CD4-positive, alpha-beta T cell treated with Interleukin-12 subunit alpha and Interleukin-12 subunit beta, for 1 hour (primary cell): Measurements from ENCODE around the gene KRT10.
"Not testable (repeated sequence)": the region's sequence is repeated elsewhere in the genome, so short reads cannot be mapped to it uniquely, and the experiment has no call there.

Experiments
- DNase-seq: peaks from one replicate; pipeline ENCODE4 v3.0.0-alpha.2; 2020

The KRT10 gene

DNA sequence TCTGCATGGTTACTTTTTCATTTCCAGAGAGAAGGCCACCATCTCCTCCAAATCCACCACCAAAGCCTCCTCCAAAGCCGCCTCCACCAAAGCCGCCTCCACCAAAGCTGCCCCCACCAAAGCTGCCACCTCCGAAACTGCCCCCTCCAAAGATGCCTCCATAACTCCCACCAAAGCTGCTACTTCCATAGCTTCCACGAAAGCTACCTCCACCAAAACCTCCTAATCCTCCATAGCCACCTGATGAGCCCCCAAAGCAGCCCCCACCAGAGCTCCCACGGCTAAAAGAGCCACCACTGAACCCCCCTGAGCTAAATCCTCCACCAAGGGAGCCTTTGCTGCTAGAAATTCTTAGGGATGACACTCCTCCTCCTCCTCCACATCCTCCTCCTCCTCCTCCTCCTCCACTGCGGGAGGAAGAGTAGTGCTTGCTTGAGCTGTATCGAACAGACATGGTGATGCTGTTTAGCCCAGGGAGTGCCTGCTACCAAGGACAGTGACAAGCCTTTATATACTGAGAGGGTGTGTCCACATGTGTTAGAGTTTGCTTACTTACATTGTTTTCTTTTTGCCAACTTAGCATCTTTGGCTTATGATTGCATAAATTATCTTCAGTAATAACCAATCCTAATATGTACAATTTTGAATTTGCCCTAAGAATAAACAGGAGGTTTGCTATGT is at the start of gene KRT10:
Gene KRT10 (minus strand): TSS at position 483 of the 681 bp plus-strand sequence. CDS start 29 bp downstream, at position 454.
- no peak for DNase-seq

DNA sequence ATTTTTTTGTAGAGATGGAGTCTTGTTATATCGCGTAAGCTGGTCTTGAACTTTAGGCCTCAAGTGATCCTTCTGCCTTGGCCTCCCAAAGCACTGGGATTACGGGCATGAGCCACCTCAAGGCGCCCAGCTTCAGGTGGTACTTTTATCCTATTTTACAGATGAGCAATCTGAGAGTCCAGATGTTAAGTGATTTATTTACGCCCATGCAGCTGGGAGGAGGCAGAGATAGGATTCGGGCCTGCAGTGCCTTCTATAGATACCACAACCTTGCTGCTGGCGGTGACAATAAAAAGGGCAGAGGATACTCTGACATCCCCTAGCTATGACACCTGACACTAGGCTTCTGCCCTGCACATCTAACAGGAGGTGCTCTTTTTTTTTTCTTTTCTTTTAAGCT is 48.9 kb upstream of the KRT10 start:
- no peak for DNase-seq

DNA sequence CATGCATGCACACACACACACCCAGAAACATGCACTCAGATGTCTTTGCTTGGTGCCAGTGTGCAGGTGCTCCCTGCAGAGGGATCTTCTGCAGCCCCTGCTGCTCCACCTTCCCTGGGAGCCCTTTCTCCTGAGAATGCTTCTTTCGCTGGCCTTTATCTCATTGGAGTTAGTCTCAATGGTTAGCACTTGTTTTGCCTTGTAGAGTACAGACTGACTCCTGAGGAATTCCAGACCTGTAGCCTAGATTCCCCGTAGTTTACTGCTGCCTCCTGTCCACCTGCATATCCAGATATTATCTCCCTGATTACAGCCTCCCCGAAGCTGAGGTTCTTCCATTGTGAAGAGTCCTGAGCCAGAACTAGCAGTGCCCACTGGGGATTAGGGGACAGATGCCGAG is 47.7 kb upstream of the KRT10 start:
- DNase-seq = no peak

DNA sequence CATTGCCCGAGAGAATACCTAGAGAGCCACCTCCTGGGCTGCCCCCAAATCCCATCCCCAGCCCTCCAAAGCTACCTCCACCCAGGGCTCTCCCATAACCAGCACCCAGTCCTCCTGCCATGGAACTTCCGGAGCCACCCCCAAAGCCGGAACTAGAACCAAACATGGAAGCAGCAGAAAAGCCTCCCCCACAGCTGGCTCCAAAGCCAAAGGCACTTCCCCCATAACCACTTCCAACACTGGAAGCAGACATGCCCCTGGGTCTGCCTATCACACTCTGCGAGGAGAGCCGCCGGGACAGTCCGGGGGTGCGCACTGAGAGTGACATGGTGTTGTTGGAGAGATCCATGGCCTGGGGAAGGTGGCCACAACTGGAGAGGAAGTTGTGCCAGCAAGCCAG is 44.4 kb upstream of the KRT10 start, which contains the start of gene KRT12:
Gene KRT12 (minus strand): TSS at position 386 of the 400 bp plus-strand sequence. CDS start 37 bp downstream, at position 349.
- DNase-seq = no peak

DNA sequence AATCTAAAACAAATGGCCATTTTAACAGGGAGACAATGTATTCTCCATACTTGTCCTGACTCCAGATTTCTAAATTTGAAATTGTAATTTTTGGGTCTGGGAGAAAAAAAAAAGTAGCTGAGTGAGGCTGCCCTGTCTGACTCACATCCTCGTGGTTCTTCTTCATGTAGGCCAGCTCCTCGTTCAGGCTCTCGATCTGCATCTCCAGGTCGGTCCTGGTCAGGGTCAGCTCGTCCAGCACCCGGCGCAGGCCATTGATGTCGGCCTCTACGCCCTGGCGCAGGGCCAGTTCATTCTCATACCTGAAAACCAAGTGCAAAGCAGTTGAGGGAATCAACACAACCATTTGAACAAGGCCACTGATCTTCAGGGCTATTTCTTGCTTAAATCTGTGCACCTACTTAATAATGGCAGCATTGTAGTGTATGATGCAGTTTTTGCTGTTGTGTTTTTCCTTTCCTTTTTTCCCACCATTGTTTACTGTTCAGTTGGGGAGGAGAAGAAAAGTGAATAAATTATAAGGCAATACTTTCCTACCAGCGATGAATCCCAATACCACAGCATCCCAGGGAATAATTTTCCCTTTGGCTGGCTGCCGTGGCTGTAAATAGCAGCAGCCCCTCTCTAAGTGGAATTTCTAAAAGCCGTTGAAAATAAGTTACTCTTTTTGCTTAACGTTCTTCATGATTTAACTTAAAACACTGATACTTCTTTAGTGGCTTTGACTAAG is 42.4 kb upstream of the KRT10 start:
- no peak for DNase-seq

DNA sequence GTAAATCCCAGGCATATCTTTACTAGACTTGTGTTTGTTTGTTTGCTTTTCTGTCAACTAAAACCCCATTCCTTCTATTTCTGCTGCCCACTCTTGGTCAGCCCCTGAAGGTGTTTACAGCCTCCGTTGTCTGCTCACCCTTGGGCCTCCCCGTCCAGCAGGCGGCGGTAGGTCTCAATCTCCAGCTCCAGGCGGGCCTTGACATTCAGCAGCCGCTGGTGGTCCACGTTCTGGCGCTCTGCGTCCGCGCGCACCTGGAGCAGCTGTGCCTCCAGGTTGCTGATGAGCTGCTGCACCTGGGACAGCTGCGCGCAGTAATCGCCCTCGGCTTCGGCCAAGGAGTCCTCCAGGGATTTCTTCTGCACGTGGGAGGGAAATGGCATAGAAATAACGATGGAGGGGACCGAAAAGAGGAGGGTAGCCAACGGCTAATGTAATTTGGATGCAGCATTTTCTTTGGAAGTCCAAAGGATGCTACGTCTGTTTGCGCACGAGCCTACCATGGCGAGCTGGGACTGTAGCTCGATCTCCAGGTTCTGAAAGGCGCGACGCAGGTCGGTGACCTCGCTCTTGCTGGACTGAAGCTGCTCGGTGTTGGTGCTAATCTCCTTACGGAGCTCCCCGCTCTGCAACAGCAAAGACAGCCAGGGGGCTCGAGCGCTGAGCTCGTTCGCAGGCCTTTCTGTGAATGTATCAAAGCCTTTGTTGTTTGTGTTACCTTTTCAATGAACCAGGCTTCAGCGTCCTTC is 40.7 kb upstream of the KRT10 start:
- DNase-seq = no peak

DNA sequence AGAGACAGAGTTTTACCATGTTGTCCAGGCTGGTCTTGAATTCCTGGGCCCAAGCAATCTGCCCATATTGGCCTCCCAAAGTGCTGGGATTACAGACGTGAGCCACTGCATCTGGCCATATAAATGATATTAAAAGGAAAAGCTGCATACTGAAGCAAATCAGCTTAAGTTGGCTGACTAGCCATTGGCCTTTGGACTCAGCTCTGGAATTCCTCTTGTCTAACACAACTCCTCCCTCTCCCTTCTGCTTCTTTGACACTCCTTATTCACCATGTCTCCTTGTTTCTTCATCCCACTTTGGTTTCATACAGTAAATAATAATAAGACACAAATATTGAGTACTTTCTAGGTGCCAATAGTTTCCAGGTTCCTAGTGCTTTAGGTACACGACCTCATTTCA is 37.1 kb upstream of the KRT10 start:
- DNase-seq = no peak

DNA sequence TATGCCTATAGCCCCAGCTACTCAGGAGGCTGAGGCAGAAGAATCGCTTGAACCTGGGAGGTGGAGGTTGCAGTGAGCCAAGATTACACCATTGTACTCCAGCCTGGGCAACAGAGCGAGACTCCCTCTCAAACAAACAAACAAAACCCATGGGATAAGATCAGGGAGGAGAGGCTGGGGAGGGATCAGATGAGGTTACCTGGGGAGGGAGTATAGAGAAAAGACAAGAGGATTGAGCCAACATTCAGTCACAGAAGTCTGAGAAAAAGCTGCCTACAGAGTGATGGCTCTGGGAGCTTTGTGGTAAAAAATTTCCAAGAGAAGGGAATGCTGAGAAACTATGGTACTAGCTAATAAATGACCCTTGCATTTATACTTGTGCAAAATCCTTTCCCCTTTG is 36.3 kb upstream of the KRT10 start:
- not testable (repeated sequence) for DNase-seq

DNA sequence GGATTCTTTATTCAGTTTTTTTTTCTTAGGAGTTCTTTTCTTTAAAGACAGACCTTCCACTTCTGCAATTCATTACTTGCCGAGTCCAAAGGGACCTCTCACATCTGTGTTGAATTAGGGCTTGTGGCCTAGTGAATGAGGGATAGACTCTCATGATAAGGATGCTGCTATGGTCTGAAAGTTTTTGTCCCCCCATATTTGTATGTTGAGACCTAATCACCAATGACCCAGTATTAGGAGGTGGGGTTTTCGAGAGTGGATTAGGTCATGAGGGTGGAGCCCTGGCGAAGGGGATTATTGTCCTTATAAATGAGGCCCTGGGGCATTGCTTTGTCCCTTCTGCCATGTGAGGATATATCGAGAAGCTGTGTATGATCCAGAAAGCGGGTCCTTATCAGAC is 35.1 kb upstream of the KRT10 start:
- no peak for DNase-seq

DNA sequence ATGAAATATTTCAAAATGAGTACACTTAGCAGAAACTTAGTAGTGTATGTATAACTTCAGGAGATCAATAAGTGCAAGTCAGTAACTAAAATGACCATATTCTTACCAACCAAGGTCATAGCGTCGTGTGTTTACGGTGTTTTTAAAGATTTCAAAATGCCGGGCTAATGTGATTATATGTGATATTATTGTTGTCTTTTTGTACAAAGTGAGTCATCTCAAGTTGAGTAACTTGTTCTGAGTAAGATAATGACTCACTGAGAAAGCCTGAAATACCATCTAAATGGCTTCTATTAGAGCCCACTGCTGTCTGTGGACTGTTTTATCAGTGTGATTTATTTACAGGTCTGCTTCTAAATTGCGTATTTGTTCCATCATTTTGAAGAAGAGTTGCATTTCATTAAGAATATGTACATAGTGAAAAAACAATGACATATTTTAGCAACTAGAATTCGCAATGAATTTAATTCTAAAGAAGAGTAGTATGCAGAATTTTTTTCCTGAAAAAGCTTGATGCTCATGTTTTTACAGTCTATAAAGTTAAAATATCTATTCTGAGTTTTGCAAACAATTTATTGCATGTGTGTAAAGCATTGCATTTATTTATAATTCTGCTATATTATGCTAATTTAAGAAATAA is 31.9 kb upstream of the KRT10 start:
- DNase-seq = no peak

DNA sequence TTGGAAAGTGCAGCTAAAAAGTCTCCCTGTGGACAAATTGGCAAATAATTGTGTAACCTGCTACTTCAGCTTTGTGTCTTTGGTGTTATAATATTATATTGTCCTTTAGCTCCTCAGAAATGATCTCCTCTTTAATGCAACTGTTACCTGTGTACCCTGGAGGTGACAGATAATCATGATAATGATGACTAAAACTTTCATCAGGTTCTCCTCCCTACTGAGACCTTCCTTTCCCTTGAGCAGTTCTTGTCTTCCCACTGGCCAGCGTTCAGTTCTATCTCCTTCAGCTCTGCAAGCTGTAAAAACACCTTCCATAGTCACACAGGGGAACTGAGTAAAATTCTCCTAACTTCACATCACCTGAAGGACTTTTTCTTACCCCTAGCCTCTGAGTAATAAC is 29.9 kb upstream of the KRT10 start:
- DNase-seq = no peak

DNA sequence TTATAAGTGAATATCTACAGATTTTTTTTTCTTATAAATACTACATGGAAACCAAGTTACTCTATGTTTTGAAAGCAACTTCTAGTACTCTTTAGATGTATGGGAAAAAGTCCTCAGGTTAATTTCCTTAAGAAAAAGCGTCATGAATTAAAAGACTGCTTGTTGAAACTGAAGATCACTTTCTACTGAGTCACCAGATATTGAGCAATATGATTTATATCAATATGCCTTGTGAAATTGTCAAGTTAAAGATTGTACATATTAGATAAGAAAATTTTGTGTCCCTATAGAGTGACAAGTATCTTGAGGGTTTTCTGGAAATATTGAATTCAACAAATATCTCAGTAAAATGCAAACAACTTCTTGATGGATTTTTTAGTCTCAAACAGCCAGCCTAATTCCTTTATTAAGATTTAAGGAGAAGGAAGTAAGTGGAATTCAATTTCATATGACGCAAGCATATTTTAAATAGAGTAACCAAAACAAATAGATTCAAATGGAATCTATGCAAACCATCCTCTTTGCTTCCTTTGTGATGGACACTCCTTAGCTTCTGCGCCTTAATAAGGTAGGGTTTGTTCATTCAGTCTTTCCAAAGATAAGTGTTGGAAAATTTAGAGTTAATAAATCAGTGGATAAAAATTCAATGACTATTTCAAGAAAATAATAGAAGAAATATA is 28.0 kb upstream of the KRT10 start:
- DNase-seq = no peak

DNA sequence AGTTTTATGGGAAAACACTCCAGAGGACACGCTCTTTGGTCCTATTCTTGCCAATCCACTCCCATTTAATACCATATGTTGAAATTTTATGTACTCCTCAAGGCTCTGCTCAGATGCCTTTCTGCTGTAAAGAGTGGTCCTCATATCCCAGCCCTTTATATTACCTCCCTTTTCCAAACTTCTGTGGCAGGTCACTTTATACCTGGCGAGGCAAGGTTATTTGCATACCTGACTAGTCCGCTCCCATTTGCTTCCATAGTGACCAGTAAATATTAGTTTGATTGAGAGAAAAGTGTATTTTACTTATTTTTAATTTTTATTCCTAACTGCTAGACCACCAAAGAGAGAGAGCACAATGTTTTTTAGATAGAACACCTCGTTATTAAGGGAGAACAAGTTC is 27.3 kb upstream of the KRT10 start:
- DNase-seq = no peak

DNA sequence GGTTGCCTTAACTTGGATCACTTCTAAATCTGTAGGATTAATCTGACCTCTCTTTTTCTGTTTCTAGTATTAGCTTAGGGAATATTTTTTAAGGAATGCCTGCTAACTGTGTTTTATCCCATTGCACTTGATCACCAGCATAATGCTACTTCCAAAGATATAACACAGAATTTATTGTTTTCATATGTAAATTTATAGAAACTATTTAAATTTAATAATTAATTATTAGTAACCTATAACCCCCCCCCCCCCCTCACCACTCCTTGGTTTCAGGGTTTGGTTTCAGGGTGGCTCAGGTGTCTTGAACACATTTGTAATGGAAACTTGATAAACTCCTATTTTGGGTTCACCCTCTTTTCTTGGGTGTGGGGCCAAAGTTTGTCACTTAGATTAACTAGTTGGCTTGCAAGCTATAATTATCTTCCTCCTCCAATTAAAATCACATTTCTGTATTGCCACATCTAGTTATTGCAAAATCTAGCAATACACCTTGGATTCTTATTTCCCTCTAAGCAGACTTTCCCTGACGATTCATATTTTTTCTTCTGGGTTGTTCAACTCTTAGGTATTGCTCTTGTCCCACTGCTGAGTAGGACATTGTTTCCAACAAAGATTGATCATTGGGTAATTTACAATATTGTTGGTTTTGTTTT is 26.3 kb upstream of the KRT10 start:
- DNase-seq = no peak

DNA sequence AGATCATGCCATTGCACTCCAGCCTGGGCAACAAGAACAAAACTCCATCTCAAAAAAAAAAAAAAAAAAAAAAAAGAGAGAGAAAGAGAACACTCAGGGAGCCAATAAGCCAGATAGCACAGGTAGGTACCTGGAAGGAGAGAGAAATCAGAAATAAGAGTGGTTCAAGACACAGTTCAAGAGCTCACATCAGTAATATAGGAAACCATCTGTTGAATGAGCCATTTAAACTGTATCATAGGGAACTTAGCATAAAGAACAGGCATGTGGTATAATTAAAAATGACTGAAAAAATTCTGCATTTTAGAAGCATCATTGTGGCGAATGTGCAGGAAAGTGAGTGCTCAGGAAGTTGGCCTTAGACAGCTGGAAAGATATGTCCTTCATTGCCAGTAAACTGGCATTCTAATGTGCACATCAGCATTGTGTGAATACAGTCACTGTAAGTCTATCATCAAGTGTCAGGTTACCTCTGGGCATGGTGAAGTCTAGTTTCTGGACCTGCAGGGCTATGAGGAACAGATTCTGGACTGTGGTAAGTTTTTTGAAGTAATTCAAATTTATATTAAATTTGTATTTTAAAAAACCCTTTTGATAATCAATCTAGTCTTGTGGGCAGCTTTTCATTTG is 24.2 kb upstream of the KRT10 start:
- no peak for DNase-seq

DNA sequence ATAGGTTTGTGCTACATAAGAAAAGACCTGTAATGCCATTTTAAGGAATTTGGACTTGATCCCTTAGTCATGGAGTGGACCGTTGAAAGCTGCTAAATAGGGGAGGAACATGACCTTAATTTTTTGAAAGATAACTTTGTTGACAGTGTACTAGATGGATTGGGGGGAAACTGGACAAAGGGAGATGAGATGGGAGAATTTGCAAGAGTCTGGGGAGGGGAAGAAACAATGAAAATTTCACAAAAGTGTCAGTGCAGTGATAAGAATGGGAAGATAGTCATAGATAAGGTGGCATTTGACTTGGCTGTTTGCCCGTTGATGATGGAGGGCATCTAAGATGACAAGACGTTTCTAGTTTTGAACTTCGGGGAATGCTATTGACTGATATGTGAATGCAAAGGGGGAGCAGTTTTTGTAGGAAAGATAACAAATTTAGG is 22.3 kb upstream of the KRT10 start:
- DNase-seq = no peak

DNA sequence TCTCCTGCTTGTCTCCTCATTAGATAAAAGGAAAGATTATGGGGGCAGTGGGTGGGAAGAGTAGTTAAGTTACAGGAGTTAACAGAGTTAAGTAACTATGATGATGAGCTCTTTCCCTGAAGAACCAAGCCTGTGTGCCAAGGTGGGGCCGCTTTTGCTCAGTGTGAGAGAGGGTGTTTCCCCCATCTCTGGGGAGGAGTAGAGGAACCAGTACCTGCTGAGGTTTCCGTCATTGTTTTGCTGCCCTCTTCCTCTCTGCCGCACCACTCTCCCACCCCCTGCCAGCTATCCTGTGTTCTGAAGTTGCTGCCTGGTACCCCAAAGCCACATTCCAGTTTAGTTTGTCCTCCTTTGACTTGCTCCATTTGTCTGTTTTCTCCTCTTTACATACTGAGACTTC is 20.8 kb upstream of the KRT10 start:
- DNase-seq = no peak

DNA sequence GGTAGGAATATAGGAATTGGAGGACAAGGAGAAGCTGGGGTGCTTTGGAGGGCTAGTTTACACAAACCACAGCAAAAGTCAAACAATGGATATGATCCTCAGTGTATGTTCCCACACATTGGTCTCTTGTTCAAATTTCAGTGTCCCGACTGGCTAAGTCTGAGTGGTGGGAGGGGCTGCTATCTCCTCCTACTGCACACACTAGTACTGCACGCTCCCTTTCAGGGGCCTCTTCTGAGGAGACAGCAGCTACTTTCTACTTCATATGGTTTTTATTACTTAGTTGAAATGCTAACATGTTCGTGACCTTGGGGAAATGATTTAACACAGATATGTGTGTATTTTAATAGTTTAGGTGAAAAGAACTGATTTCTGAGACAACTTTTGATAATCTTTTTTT is 18.8 kb upstream of the KRT10 start:
- DNase-seq = no peak

DNA sequence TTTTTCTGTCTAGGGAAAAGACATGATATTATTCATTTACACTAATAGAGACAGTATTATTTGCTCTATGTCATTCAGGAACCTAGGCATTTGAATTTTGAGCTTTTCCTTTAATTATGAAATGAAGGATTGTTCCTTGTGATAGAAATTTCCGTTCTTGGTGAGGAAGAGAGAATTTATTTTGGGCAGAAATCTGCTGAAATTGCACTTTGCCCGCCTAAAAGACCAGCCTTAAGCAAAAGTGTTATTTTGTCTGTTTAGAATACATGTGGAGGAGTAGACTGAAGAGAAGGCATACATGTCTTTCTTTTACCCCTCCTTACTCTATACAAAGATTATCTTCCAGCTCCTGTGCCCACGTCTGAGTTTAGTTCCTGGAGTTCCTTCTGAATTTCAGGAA is 16.8 kb upstream of the KRT10 start:
- no peak for DNase-seq

DNA sequence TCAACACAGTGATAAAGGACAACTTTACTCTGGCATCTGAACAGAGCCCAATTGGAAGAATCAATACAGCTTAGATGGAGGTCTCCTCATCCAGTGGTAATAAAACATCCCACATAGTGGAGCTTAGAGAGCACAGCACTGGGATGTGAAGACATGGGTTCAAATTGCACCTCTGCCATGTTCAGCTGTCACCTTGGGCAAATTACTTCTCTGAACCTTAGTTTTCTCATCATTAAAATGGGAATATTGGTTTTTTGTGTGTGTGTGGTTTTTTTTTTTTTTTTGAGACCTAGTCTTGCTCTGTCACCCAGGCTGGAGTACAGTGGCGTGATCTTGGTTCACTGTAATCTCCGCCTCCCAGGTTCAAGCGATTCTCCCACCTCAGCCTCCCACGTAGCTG is 13.6 kb upstream of the KRT10 start:
- DNase-seq = no peak

DNA sequence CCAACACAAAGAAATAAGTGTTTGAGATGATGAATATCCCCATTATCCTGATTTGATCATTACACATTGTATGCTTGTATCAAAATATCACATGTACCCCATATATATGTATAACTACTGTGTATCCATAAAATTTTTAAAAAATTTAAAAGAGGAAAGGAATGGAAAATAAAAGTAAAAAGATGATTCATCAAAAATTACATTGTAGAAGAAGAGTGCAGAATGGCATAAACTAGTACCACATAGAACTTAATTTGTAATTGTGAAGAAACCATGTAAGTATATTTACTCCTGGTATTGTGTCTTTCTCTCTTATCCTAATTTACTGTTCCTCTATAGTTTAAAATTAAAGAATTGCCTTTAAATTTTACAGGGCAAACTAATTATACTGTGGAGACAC is 11.5 kb upstream of the KRT10 start:
- no peak for DNase-seq

DNA sequence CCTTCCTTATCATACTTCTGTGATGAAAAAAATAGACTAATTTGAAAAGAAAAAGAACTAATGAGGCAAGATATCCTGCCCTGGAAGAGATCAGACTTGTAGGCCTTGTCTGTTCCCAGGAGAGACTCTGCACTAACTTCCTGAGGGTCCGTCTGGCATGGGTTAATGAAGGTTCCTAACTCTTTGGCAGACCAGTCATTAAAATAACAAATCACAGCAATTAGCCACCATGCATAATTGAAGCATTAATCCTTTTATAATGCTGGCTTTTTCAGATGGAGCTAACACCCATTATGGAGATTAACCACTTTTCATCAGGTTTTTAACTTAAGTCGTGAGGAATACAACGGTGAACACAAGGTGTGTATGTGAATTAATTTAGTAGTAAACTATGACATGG is 10.4 kb upstream of the KRT10 start:
- no peak for DNase-seq
